Dermis microvascular lymphatic vessel endothelial cell (primary cell): Measurements from ENCODE around the gene KLHL42. TPM values are rescaled to one million over a fixed set of nuclear protein-coding genes. Genes with fewer than 3 reads are reported as not detected.
"Not testable (repeated sequence)": the region's sequence is repeated elsewhere in the genome, so short reads cannot be mapped to it uniquely, and the experiment has no call there.

Source experiments
- DNase-seq, 2 donors: peaks; one replicate each; pipeline versions ENCODE4 v3.0.0 to v3.0.0-alpha.2; 2010; ENCODE audit warnings: low read depth in 2 of 2
- total RNA-seq: library from RNA; depleted of rRNA; stranded (reverse); fragments of >200 nt; gene quantifications from 2 replicates; pipeline ENCODE4 v1.2.1, GENCODE V29; 2014

Gene KLHL42
- total RNA-seq, 1 donor from 2014 or later = 14.6 TPM

GRCh38 chr12:27814851-27815591, 35.0 kb downstream of the KLHL42 start:
- no peak for DNase-seq

GRCh38 chr12:27817766-27818165, 37.7 kb downstream of the KLHL42 start:
- DNase-seq = no peak

DNA sequence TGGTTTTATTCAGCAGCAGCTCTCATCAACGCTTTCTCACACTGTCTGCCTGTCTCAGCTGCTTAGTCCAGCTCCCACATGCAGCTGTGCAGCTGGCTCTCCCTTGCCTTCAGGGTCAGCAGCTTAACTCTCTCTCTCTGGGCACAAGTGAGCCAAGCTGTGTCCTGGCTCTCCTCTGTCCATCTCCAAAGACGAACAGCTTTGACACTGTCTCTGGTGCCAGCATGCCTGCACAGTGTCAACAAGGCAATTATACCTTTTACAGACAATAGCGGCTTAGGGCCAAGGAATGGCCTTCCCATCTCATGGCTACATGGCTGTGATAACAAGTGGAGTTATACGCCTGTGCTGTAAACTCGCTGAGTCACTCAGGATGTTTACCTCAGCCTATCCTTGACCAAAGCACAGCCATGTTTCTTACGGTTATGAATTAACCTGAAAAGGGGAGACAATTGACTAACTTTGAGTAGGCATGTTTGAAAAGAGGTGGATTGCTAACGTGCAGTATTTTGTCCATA, 38.4 kb downstream of the KLHL42 start:
- DNase-seq = peak; percentile 18 to 71

- DNase-seq = peak in 1 of 2 donors; percentile 16
Measured at GRCh38 chr12:27820564-27820963, 40.5 kb downstream of the KLHL42 start.

- DNase-seq = peak; percentile 75 to 88
Measured at GRCh38 chr12:27821259-27821973, 41.4 kb downstream of the KLHL42 start.

GRCh38 chr12:27822076-27822712, 42.2 kb downstream of the KLHL42 start:
- DNase-seq = peak; percentile 50 to 98

DNA sequence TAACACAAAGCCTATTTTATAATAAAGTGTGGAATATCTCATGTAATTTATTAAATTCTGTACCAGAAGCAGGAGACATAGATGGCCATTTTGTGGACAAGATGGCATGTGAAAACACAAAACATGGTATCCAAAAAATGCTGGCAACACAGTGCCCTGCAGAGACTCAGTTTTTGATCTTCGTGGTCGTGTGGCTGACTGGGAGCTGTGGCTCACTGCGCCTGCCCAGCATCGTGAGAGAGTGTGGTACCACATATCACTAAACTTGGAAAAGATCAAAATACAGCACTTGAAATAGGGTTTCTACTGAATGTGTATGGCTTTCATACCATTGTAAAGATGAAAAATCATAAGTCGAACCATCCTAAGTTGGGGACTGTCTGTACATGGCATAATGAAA, 43.0 kb downstream of the KLHL42 start:
- no peak for DNase-seq

DNA sequence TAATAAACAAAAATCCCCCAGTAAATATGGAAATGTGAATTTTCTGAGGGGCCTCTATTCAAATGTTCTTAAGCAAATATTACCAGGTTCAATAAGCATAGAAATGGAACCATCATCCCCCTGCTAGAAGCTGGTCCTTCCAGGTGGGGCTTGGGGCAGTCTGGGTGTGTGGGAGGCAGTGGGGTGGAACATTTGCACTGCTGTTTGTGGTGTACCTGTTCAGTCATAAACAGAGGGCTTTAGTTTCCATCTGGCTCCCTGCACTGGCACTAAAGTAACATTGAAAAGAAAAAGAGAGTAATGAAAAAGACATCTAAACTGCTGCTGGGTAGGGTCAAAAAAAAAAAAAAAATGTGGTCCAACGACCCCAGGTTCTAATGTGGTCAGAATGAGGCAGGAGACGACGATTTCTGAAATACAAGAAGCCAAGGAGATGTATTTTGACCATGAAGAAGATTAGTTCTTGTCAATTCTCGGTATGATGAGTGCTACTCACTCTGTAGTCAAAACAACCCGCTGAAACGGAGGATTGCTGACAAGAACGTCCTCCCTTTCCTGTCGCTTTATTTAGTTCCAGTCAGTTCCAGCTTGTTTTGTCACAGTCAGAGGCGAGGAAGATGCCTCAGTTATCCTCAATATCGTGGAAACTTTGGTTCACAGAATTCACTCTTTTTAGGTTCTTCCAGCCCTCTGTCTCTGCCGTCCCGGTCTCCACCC, 44.3 kb downstream of the KLHL42 start:
- DNase-seq = peak in 1 of 2 donors; percentile 24

DNA sequence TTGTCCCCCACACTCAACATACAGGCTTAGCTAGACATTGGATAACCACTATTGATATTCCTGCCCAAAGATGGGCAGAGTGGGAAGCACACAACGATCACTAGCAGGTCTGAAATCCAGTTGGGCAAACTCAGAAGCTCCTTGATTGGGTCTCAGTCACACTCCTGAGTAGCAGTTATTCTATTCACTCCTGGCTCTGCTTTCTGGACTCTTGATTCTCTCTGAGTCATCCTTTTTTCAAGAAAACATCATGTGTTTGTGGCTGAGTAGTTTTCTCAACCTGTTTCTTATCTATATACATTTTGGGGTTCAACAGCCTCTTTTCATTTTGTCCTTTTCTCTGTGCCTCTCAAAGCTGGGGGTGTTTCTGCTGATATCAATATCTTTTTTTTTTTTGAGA, 46.0 kb downstream of the KLHL42 start:
- DNase-seq = no peak

DNA sequence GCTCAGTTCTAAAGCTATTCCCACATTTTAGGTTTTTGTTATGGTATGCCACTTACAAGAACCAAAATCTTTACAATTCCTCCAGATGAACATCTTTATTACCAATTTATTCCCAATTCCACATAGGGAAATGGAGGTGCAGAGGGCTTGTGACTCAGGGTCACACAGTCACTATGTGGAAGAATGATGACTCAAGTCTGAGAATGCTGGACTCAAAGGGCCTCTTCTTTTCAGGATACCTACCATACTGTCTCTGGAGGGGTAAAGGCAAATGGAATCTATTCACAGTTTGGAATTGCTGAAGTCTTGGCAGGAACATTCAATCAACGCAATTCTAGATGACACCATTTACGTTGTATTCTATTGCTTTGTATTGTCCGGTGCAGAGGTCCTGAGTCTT, 48.2 kb downstream of the KLHL42 start:
- no peak for DNase-seq

DNA sequence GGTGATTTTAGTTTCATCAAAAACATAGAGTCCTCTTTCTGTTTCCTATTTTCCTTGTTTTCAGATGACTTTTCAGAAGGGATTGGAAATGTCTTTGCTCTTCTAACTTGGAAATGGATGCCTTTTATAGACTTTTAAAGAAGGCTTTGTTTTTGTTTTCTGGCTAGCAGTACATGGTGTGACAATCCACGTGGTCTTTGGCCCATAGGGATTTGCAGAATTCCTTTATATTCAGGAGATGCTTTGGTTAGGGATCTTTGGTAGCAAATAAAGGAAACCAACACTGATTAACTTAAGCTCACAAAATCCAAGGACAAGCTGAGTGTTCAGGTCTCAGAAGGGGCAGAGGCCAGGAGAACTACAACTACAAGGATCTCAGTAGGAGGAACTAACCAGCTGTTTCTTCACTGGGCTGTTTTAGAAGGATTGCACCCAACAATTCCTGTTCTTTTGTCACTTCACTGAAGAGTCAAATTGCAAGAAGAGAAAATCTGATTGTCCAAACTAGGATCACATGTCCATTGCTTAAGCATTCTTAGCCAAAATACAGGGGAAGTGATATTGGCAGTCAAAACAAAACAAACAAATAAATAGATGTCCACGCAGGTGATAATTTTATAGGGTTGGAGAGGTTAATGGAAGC, 58.6 kb downstream of the KLHL42 start:
- no peak for DNase-seq

DNA sequence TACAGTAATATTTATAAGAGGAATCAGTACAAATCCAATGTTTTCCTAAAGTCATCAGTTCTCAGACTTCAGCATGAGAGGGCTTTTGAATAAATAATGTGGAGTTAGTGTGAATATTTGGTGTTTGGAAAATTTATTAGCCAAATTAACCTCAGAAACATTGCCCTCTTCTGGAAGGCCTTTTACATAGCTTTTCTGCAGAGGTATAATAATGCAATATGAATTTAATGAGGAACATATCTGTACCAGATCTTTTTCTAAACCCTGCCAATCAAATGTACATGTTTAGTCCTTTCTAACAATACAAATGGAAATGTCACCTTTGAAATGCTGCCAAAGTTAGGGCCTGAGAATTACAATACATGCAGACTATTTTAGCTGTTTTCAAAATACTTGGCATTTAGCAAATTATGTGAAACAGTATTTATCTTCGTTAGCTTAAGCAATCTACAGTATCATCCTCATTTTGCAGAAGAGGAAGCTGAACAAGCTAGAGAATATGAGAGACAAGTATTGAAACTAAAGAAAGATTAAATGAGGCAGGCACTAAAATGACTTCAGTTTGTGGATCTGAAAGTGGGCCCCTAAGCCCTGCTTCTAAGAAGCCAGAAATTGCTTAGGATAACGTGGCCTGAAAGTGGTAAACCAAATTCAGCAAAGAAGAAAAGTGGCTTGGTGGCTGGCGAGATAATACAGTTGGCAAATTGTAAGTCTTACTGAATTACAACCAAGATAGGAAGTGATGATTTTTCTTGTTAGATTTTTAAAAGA, 60.4 kb downstream of the KLHL42 start:
- peak in 1 of 2 donors; percentile 31 for DNase-seq

DNA sequence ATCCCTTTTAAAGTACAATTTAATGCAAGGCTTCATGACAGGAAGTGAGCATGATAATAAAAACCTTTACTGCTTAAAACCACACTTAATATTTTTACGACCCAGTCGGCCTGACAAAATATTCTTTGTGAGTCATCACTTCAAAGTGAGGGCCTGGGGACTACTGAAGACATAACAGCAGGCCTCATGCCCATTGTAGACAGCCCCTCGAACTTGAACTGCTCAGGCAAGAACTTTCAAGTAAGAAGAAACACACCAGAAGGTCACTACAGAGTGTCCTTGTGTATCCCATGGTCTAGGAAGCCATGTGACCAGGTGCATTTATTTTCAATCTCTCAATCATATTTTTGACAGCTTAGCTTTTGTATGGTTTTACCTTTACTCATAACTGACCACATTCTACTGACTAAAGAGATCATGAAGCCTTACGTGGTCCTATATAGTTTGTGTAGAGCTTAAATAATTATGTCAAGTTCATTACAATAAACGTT, 61.4 kb downstream of the KLHL42 start:
- peak in 1 of 2 donors; percentile 48 for DNase-seq

GRCh38 chr12:27843714-27844245, 63.7 kb downstream of the KLHL42 start:
- no peak for DNase-seq

DNA sequence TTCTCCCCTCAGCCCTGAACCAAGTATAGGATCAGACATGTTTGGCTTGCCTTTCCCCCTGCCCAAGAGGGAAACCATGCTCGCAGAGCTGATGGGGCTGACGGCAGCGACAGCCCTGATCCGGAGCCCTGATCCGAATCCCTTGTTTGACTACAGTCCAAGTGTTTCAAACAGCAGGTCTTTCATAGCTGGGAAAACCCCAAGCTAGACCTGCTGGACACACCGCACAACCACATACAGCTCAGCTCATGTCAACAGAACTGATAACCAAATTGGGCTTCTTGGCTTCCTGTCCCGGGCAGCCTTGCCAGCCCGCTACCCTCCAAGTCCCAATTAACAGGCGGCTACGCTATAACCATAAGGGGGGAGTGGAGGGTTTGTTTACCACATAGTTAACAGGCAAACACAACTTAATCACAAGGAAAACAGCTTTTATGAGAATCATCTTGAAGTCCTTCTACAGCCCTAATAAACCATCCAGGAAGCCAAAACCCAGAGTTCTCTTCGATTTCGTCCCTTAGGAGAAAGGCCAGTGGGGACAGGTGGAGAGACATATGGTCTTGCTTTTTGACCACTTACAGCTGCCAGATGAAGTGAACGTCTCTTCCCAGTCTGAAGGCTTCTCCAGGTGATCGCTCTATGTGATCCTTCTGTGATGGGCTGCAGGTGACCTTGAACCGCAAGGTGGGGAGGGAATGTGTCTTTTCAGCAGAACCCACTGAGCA, 64.5 kb downstream of the KLHL42 start:
- DNase-seq = no peak

DNA sequence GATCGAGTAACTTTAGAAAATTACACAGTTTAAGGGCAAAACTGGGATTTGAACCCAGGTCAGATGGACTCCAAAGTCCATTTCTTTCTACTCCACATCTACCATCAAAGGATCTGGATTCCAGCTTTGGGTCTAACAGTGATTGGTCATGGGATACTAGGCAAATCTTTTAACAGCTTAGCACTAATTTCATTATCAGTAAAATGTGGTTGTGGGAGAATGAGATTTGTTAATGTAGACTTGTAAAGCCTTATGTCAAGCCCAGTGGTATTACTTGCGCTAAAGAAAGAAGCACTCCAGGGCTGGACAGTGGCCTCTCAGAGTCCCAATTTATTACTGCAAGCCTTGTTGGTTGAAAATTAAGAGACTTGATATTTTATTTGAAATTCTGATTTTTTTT, 65.2 kb downstream of the KLHL42 start:
- DNase-seq = no peak

- not testable (repeated sequence) for DNase-seq
Measured at GRCh38 chr12:27845706-27846105, 65.7 kb downstream of the KLHL42 start.

GRCh38 chr12:27847293-27847692, 67.3 kb downstream of the KLHL42 start:
- not testable (repeated sequence) for DNase-seq

DNA sequence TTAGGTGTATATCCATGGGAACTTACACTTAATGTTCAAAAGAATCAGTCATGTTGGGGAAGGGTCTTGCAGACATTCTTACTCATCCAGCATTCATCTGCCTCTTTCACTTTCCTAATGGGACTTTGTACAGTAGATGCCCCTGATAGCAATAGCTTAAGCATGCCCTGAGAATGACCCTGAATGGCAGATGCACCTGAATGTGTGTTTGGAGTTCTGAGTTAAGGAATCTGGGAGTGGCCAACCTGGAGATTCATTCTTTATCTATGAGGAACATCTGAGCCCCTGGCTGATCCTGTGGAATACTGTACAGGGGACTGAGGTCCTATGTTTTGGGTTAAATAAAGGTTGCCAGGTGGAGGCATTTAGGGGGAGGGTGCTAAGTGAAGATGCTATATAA, 71.3 kb downstream of the KLHL42 start:
- DNase-seq = no peak
